Lower lobe of right lung (tissue), 2 donors: ENCODE results near the gene TOMM6. TPM values are rescaled to one million over a fixed set of nuclear protein-coding genes. Genes with fewer than 3 reads are reported as not detected.

ENCODE experiments used
- ATAC-seq, 2 donors: fragments of 200-7000 bp; cut with Tn5 transposase; one replicate each; pipeline ENCODE4 v1.9.1; 2020 to 2022; ENCODE audit warnings: mild to moderate bottlenecking in 2 of 2, moderate library complexity in 2 of 2
- DNase-seq: peaks from one replicate; pipeline ENCODE4 v3.0.0-alpha.2; 2020
- H3K27ac ChIP-seq: fragments of 200-600 bp; one replicate; pipeline ENCODE4 v1.8.0; 2022
- H3K27me3 ChIP-seq: fragments of 200-600 bp; one replicate; pipeline ENCODE4 v1.8.0; 2022; ENCODE audit warnings: low read depth
- H3K36me3 ChIP-seq: fragments of 200-600 bp; one replicate; pipeline ENCODE4 v1.8.0; 2022; ENCODE audit warnings: mild to moderate bottlenecking
- H3K4me1 ChIP-seq: fragments of 200-600 bp; one replicate; pipeline ENCODE4 v1.8.0; 2022
- H3K4me3 ChIP-seq: fragments of 200-600 bp; one replicate; pipeline ENCODE4 v1.8.0; 2022; ENCODE audit warnings: mild to moderate bottlenecking
- H3K9me3 ChIP-seq: fragments of 200-600 bp; one replicate; pipeline ENCODE4 v1.8.0; 2022
- intact Hi-C: fragments of 100-400 bp; cut with DNase I; formaldehyde crosslinking; loops from one replicate; pipeline ENCODE4 v1.11.0; 2022
- total RNA-seq: library from RNA; stranded (reverse); fragmentation: NEBNext Ultra II Directional; extraction: Animal tissue kit (Norgen Biotek cat#: 25700); gene quantifications from one replicate; pipeline ENCODE4 v1.2.1, GENCODE V29; 2021
- TF ChIP-seq, protein P1 (sequence below): fragments of 200-600 bp; IDR thresholded peaks from one replicate; pipeline ENCODE4 v1.8.0; 2022; ENCODE audit warnings: antibody characterized with exemption, mild to moderate bottlenecking
- donor health status: DM: no; HTN: yes; CAD: no; lungs with severe emphysema.

Gene TOMM6
- total RNA-seq, 1 donor from 2014 or later, result 134 TPM

DNA sequence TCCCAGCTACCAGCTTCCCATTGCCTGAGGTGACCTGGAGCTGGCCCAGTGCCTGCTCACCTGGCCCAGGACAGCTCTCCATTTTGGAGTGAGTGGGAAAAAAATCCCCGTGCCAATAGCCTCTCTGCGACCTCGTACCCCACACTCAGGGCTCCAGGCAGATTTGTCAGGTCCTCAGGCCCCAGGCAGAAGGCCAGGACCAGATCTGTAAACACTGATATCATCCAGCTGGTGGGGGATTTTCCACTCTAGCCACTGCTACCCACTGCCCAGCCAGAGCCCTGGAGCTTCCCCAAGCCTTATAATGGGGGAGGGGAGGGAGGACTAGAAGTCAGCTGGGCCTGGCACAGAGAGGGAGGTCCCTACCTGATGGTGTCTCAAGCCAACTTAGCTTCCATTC is 39.0 kb upstream of the TOMM6 start:
- no peak overlapping the region for H3K4me3 ChIP-seq
- no peaks in the 10 kb centered on the region for H3K27me3 ChIP-seq
- intact Hi-C loops, result no loop called here
- no peaks in the 10 kb centered on the region for H3K36me3 ChIP-seq
- ATAC-seq (peak; percentile 50 to 51), DNase-seq (no peak)
- H3K9me3 ChIP-seq, result no peaks in the 10 kb centered on the region
- H3K27ac ChIP-seq, result peak overlapping the region; percentile 67
- TF ChIP-seq, protein P1, sequence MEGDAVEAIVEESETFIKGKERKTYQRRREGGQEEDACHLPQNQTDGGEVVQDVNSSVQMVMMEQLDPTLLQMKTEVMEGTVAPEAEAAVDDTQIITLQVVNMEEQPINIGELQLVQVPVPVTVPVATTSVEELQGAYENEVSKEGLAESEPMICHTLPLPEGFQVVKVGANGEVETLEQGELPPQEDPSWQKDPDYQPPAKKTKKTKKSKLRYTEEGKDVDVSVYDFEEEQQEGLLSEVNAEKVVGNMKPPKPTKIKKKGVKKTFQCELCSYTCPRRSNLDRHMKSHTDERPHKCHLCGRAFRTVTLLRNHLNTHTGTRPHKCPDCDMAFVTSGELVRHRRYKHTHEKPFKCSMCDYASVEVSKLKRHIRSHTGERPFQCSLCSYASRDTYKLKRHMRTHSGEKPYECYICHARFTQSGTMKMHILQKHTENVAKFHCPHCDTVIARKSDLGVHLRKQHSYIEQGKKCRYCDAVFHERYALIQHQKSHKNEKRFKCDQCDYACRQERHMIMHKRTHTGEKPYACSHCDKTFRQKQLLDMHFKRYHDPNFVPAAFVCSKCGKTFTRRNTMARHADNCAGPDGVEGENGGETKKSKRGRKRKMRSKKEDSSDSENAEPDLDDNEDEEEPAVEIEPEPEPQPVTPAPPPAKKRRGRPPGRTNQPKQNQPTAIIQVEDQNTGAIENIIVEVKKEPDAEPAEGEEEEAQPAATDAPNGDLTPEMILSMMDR, result no peak
- H3K4me1 ChIP-seq, result peaks cover 13% of the 10 kb centered on the region

DNA sequence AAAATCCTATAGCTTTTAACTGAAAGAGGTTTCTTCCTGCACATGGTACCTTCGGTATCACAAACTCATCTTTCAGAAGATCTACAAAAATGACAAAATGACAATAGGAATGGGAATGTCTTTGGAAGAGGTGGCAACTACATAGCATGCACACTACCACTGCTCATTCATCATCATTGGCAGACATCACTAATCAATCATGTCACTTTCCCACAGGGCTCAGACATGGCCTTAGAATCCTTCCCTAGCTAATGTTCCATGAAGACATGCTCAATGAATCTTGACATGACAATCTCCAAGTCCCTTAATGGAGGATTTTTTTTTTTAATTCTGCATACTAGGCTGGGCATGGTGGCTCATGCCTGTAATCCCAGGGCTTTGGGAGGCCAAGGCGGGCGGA is 37.1 kb upstream of the TOMM6 start:
- Histone ChIP-seq H3K9me3 (no peaks in the 10 kb centered on the region), H3K36me3 (no peaks in the 10 kb centered on the region), H3K4me1 (peaks cover 13% of the 10 kb centered on the region), H3K4me3 (no peak overlapping the region), H3K27ac (no peak overlapping the region), H3K27me3 (no peaks in the 10 kb centered on the region)
- TF ChIP-seq, protein P1, result no peak
- no peak for DNase-seq
- intact Hi-C loops, result no loop called here
- no peak for ATAC-seq

DNA sequence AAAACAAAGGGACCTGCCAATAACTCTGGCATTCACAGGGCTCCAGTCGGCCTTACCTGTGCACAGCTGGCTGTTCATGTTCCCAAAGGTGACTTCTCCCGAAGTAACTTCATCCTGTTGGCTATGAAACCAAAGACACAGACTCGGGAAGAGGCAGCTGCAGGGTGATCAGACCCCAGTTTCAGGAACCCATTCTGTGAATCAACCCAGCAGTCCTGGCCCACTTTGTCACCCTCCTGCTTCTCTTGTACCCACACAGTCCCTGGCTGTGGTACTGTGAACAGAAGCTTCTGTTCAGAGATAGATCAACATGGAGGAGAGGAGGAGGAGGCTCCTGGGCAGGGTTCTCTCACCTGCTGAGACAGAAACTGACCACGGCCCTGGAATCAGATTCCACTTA is 31.6 kb upstream of the TOMM6 start:
- no peaks in the 10 kb centered on the region for H3K27me3 ChIP-seq
- H3K27ac ChIP-seq, result no peak overlapping the region
- intact Hi-C loops, result no loop called here
- TF ChIP-seq, protein P1, result no peak
- H3K4me1 ChIP-seq, result no peaks in the 10 kb centered on the region
- H3K9me3 ChIP-seq, result no peaks in the 10 kb centered on the region
- no peaks in the 10 kb centered on the region for H3K36me3 ChIP-seq
- DNase-seq (peak; percentile 3), ATAC-seq (no peak)
- H3K4me3 ChIP-seq, result no peak overlapping the region

DNA sequence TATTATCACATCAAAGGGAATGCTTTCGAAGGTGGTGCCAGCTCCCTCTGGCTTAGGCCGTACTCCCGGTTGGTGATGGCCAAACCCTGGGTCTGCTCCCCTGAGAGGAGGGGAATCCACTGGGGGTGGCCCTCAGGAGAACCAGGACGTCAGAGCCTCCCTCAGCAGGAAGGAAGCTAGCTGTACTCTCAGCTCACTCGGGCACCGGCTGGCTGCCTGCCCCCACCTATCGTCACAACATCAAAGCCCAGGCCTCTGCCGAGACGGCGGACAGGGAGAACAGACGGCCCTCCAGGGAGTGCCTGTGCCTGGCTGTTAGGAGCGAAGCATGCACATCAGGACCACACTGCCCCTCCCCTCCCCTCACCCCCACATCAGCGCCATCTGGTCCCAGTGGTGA is 31.1 kb upstream of the TOMM6 start:
- ATAC-seq (peak in 1 of 2 donors; percentile 54), DNase-seq (peak; percentile 42)
- TF ChIP-seq, protein P1, result no peak
- intact Hi-C loops, result no loop called here
- Histone ChIP-seq H3K4me3 (no peak overlapping the region), H3K27ac (no peak overlapping the region), H3K9me3 (no peaks in the 10 kb centered on the region), H3K4me1 (no peaks in the 10 kb centered on the region), H3K36me3 (no peaks in the 10 kb centered on the region), H3K27me3 (no peaks in the 10 kb centered on the region)

DNA sequence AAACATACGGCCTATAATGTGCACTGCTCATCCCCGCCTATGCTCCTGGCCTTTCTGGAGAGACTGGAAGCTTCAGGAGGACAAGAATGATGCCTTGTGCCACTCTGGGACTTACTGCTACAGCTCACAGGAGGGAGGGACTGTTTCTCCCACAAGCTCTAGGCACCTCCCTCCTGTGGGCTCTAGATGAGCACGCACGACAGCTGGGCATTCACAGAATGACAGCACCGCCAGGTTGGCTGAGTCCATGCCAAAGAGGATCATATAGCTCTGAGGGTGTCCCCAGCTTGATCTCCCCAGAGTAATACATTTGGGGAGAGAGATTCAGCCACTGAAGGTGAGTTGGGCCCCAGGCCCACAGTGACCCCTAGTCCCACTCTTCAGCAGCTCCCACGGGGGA is 30.2 kb upstream of the TOMM6 start:
- intact Hi-C loops, result no loop called here
- Histone ChIP-seq H3K36me3 (no peaks in the 10 kb centered on the region), H3K4me3 (no peak overlapping the region), H3K9me3 (no peaks in the 10 kb centered on the region), H3K27ac (no peak overlapping the region), H3K4me1 (no peaks in the 10 kb centered on the region), H3K27me3 (no peaks in the 10 kb centered on the region)
- TF ChIP-seq, protein P1, result no peak
- DNase-seq, result peak; percentile 12
- ATAC-seq, result no peak
